GM21367 (cell line): ENCODE results near the gene SMIM44.
"Not testable (repeated sequence)": the region's sequence is repeated elsewhere in the genome, so short reads cannot be mapped to it uniquely, and the experiment has no call there.

ENCODE experiments used
- ATAC-seq: cut with Tn5 transposase; IDR thresholded peaks from one replicate; pipeline ENCODE4 v1.9.1; 2021; ENCODE audit not compliant: unreplicated experiment

SMIM44 gene

DNA sequence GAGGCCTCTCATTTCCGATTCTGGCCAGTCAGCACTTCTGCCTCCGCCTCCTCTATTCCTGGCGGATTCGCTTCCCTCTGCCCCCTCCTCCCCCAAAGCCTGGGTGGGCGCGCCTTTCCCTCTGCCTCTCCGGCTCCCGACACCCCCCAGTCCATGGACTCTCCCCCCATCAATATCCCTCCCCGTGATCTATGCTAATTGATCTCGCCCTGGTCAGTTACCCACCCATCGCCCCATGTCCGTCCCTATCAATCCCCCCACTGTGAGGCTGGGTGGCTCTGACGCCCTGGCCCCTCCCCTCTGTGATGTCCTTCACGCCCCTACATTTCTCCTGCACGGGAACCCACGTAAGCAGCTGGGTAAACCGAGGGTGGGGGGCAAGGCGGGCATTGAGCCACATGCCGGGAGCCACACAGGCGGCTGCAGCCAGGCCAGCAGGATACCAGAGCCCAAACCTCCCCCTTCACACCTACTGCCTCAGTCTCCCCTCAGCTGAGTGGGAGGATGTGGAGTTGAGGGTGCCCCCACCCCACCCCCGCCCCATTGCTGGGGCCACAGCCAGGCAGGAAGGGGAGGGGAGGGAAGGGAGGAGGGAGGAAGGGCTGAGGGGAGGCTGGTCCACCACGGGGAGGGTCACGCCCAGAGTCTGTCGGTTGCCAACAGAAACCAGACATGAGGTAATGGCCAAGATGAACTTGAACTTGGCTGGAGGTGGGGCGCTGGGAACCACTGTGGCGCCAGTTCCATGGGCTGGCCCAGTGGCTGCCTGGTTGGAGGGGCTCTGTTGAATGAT, 24.0 kb downstream of the SMIM44 start:
- no peak for ATAC-seq

DNA sequence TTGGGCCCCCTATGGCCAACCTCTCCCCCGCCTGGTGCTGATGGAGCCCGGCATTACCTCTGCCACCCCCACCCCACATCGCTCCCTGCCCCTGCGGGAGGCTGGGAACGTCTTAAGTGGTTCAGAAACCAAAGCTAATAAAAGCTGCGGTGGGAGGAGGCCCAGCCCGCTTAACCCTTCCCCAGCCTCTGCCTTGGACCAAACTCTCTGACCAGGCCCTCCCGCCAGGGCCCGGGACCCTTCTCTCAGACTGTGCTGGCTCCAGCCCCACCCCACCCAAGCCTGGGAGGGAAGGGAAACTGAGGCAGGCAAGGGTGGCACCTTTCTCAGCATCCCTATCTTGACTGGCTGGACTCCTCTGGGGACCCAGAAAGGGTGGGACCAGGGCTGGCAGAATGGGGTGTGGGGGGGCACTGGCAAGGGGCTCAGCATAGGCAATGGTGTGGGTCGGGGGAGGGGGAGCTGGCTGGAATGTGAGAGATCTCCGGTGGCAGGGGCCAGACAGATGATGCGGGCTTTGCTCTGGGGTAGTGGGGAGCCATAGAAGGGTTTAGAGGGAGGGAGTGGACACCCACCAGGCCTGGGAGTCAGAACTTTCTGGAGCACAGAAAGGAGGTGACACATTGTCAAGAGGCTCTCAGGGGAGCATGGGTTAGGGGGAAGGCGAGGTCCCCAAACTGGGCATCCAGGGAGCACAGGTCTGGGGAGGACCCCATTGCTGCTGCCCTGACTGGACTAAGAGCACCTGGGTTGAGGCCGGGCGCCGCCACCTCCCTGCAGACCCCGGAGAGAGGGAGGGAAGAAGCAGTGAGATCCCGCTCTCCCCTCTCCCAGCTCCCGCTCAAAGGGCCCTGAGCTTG, 24.8 kb downstream of the SMIM44 start:
- ATAC-seq = no peak

DNA sequence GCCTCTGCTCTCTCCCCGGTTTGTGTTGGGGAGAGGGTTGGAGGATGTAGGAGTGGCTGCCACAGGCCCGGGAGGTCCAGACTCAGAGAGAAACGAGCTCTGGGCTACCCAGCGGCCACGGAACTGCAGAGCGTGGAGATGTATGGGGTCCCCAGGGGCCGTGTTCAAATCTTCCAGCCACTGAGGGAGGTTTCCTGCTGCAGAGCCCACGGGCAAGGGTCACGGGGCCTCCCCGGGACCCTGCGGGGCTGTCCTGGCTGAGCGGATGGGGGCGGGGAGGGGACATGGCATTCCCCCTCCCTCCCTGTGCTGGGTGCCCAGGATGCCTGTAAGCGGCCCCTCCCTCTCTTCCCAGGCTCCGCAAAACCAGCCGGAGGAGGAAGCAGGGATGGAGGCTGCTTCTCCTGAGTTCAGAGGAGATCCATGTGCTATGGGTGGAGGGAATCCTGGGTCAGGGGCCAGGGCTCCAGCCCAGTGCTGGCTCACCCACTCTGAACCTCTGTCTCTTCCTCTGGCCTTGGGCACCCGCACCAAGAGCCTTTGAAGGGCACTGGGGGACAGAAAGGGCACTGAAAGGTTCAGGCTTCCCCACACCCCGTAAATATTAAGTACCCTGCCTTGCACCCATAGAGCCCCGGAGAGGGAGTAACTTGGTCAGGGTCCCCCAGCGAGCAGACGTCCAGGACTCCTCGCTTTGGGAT, 25.6 kb downstream of the SMIM44 start:
- no peak for ATAC-seq

DNA sequence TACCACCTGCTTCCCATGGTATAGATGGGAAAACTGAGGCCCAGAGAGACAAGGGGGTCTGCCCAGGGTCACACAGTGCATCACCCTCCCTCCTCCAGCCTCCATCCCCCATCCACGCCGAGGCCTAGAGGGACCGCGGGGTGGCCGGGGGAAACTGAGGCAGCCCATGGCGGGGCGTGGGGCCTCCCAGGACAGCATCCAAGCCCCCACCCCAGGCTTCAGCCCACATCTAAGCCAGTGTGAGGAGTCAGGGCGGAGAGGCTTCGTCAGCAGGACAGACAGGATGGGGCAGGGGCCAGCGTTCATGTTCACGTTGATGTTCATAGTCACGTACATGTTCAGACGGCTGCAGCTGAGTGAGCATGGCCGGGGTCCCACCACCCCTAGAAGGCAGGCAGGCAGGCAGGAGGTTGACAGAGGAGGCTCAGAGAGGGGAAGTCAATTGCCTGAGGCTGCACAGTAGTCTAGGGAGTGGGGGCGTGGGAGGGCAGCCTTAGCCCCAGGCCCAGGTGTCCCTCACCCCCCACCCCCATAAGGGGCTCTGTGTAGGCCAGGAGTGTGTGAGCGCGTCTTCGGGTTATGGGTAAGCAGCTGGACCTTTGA, 26.2 kb downstream of the SMIM44 start:
- ATAC-seq = no peak

DNA sequence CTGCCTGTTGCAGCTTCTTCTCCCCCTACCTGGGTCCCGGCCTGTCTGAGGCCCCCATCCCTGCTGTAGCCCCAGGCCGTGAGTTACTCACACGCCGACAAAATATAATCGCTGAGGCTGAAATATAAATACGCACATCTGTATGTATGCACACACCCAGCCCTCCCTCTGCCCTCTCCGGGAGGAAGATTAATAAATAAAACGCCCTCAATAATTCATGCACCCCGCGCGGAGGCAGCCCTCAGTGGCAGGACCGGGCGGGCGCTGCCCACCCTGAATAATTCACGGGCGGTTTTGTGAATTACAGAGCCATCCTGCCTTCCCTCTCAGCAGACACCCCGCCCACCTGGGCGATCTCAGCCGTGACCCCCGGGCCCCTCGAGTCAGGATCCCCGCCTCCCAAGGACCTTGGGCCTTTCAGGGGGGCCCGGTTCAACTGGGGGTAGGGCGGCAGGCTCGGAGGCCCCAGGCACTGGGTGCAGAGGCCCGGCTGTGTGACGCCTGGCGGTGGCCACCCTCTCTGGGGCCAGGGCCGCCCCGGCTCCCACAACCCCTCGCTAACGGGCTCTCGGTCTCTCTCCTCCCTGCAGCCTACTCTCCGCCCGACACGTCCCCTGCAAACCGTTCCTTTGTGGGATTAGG, 27.2 kb downstream of the SMIM44 start:
- ATAC-seq = no peak

DNA sequence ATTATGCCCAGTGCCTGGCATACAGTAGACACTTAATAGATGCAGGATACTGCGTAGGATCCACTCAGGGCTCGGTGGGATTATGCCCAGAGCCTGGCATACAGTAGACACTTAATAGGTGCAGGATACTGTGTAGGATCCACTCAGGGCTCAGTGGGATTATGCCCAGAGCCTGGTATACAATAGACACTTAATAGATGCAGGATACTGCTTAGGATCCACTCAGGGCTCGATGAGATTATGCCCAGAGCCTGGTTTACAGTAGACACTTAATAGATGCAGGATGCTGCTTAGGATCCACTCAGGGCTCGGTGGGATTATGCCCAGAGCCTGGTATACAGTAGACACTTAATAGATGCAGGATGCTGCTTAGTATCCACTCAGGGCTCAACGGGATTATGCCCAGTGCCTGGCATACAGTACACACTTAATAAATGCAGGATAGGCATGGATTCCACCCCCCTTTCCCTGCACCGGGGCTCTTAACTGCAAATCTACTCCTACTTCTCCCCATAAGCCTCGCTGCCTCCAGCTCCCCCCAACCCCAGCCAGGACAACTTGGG, 27.8 kb downstream of the SMIM44 start:
- no peak for ATAC-seq

DNA sequence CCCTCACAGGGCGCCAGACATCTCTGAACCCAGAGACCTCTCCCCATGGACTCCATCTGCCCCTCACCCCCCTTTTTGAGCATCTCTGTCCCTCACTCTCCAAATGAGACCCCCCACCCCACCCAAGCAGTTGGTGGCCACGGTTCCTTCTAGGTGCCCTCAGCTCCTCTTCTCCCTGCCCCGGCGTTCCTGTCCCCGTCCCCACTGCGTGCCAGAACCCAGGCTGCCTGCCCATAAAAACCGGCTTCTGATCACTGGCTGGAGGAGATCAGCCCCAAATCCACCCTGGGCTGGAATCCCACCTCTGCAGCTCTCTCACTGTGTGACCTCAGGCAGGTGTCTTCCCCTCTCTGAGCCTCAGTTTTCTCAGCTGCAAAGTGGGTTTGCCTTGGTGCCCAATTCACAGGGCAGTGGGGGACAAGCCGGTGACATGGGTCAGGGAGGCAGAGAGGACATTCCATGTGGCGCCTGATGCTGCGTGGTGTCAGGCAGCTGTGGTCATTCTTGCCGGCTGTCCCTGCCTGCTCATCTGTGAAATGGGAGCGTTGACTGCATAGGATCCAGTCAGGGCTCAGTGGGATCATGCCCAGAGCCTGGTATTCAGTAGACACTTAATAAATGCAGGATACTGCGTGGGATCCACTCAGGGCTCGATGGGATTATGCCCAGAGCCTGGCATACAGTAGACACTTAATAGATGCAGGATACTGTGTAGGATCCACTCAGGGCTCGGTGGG, 28.4 kb downstream of the SMIM44 start:
- no peak for ATAC-seq

DNA sequence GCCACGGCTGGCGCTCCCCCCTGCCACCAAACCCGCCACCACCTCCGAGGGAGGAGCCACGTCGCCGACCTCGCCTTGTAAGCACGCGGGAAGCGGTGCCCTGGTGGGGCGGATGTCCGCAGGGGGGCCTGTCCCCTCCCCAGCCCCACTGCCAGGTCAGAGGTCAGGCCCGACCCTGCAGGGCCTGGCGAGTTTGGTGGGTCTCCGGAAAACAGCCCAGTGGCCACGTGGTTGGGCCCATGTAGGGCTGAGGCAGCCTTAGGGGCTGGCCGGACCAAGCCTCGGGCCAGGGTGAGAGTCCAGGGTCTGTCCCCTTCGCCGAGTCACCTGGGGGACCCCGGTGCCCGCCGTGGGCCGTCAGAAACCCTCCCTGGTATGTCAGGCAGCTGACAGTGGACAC, 29.4 kb downstream of the SMIM44 start:
- ATAC-seq = no peak

DNA sequence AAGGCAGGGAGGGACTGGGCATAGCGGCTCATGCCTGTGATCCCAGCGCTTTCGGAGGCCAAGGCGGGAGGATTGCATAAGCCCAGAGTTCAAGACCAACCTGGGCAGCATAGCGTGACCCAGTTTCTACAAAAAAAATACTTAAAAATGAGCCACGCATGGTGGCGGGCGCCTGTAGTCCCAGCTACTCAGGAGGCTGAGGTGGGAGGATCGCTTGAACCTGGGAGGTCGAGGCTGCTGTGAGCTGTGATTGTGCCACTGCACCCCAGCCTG, 30.4 kb downstream of the SMIM44 start:
- not testable (repeated sequence) for ATAC-seq

DNA sequence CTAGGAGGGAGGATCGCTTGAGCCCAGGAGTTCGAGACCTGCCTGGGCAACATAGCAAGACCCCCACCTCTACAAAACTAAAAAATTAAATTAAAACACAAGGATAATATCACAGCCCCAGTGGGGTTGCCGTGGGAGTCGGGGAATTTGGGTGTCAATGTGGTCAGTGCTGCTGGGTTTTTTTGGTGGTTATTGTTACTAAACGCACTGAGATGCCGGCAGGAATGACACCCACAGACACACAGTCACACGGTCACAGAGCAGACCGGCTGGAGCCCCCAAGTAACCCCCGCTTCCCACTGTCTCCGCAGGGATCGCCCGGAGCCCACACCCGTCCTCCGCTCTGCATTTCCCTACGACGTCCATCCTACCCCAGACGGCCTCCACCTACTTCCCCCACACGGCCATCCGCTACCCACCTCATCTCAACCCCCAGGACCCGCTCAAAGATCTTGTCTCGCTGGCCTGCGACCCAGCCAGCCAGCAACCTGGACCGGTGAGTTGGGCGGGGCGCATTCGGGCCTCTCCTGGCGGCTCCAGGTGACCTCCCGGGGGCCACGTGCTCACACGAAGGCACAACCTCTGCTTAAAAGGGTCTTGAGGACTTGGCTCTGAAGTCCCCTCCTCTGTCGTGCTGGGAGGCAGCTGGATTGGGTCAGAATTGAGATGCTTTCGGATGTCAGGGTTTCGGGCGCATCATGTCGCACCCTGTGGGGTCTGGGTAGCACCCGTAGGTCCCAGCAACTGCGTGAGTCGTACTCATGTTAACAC, 30.9 kb downstream of the SMIM44 start:
- ATAC-seq = no peak

DNA sequence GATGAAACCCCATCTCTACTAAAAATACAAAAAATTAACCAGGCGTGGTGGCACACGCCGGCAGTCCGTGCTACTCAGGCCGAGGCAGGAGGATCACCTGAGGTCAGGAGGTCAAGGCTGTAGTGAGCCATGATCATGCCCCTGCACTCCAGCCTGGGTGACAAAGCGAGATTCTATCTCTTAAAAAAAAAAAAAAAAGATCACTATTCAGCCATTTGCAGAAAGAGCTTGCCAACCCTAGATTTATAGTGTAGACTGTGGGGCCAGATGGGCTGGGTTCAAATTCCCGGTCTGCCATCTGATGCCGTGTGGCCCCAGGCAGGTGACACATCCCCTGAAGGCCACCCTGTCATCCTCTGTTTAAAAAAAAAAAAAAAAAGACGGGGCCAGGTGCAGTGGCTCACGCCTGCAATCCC, 31.8 kb downstream of the SMIM44 start:
- ATAC-seq = no peak

DNA sequence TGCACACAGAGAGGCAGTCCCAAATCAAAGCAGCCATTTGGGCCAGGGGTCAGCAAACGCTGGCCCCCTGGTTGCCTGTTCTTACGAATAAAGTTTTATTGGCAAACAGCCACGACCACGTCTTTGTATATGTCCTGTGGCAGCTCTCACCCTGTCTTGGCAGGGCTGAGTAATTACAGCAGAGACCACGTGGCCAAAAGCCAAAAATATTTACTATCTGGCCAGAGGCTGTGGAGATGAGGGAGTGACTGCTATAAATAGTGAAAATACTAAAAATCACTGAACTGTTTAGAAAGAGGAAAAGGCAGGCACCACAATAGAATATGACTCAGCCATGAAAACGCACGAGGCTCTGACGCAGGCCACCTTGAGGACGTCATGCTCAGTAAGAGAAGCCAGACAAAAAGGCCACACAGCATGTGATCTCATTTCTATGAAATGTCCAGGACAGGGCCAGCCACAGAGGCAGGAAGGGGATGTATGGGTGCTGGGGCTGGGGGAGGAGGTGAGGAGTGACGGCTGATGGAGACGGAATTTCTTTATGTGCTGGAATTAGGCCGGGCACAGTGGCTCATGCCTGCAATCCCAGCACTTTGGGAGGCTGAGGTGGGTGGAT, 32.3 kb downstream of the SMIM44 start:
- ATAC-seq = no peak

DNA sequence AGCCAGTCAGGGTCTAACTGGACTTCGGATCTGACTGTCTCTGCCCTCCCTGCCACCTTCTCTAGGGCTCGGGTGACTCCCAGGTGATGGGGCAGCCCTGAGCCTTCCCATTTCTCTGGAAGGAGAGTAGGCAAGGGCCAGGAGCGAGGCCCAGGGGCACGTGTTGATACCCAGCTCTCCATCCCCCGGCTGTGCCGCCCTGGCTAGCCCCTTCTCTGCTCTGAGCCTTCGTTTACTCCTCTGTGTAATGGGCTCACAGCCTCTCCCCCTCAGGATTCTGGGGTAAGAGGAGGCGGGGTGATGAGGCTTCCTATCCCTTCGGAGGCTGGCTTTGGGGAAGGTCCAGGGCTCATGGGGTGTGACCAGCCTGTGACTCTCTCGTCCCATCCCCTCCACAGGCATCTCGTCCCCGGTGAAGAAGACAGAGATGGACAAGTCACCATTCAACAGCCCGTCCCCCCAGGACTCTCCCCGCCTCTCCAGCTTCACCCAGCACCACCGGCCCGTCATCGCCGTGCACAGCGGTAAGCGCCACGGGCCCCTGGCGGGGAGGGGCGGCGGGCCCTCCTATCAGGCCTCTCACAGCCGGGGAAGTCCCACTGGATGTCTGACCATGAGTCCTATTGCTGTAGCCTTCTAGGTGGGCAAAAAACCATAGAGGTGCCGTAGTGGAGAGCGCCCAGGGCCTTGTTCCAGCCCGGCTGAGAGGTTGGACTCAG, 34.5 kb downstream of the SMIM44 start:
- no peak for ATAC-seq

DNA sequence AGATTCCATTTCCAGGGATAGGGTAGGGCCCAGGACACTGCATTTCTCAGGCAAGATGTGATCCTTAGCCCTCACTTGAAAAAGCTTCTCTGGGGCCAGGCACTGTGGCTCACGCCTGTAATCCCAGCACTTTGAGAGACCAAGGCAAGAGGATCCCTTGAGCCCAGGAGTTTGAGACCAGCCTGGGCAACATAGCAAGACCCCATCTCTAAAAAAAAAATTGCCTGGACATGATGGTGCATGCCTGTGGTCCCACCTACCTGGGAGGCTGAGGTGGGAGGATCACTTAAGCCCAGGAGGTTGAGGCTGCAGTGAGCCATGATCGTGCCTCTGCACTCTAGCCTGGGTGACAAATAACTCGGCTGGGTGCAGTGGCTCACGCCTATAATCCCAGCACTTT, 36.6 kb downstream of the SMIM44 start:
- not testable (repeated sequence) for ATAC-seq

DNA sequence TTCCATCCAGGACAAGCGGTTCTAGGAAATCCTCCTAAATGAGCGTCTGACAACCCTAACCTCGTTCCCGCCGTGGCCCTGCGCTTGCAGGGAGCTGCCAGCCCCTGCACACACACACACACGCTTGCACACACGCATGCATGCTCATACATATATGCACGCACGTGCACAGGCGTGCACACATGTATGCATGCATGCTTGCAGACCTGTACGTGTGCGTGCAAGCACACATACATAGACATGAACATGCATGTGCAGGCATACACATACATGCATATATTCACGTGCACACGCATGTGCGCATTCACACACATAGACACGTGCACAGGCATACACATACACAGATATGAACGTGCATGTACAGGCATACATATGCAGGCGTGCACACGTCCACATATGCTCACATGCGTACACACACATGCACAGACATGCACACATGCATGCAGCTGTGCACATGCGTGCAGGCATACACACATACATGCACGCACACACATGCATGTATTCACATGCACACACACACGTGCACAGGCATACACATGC, 38.5 kb downstream of the SMIM44 start:
- no peak for ATAC-seq

DNA sequence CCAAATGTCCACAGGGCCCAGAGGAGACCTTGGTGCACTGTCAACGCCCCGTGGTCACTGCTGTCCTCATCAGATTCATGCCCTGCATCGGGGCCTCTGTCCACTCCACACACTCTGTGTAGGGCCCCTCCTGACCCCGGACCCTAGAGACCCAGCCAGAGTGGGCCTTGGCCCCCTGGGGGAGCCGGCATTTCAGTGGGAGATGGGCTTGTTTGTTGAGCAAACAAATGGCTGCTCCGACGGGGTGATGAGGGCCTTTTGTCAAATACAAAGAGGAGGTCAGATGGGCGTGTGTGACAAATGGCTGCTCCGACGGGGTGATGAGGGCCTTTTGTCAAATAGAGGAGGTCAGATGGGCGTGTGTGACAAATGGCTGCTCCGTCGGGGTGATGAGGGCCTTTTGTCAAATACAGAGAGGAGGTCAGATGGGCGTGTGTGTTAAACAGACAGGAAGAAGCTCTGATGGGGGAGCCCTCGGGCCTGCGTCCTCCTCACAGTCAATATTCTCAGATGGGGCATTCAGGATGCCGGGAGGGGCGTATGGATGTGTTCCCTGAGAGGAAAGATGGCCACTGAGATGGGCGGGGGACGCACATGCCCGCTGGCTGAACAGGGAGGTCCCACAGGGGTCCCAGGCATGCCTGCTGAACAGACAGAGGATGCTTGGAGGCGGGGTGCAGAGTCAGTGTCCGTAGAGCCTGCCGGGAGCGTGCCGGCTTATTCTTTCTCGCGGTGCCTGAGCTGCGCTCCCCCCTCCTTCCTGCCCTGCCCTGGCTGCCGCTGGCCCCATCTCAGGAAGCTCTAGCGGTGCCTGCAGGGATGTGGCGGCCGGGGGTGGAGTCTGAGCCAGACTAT, 39.2 kb downstream of the SMIM44 start:
- ATAC-seq = no peak

DNA sequence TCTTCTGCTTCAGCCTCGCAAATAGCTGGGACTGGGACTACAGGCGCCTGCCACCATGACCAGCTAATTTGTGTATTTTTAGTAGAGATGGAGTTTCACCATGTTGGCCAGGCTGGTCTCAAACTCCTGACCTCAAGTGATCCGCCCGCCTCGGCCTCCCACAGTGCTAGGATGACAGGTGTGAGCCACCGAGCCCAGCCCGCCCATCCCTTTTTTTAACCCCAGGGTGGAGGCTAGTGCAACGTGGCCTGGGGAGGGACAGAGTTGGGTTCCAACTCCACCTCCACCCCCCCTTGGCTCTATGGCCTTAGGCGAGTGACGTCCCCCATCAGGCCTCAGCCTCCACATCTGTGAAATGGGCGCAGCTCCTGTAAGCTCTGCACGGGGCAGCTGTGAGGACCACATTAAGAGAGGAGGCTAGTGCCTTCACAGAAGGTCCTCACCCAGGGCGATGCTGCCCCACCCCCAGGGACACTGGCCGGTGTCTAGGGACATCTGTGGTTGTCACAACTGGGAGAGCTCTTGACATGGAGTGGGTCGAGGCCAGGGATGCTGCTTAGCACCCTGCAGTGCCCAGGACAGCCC, 40.7 kb downstream of the SMIM44 start:
- no peak for ATAC-seq
